IPS-18a (cell line): ENCODE measurements around the gene OAF.
"Not testable (repeated sequence)": the region's sequence is repeated elsewhere in the genome, so short reads cannot be mapped to it uniquely, and the experiment has no call there.

ENCODE experiments used
- H3K27ac ChIP-seq: one replicate; pipeline ENCODE4 v1.5.1; 2013; ENCODE audit warnings: low read length
- H3K27me3 ChIP-seq: one replicate; pipeline ENCODE4 v1.6.1; 2013; ENCODE audit warnings: mild to moderate bottlenecking, low read length; ENCODE audit not compliant: control insufficient read depth, insufficient read depth
- H3K36me3 ChIP-seq: one replicate; pipeline ENCODE4 v1.6.1; 2013; ENCODE audit warnings: low read depth, low read length; ENCODE audit not compliant: control insufficient read depth
- H3K4me1 ChIP-seq: one replicate; pipeline ENCODE4 v1.6.1; 2013; ENCODE audit warnings: low read depth, low read length; ENCODE audit not compliant: control insufficient read depth
- H3K4me3 ChIP-seq: one replicate; pipeline ENCODE4 v1.5.1; 2013; ENCODE audit warnings: low read length
- H3K9ac ChIP-seq: one replicate; pipeline ENCODE4 v1.6.1; 2013; ENCODE audit warnings: mild to moderate bottlenecking, low read length, moderate library complexity
- H3K9me3 ChIP-seq: one replicate; pipeline ENCODE4 v1.6.1; 2013; ENCODE audit warnings: low read depth, low read length; ENCODE audit not compliant: control insufficient read depth

Gene OAF

GRCh38 chr11:120271672-120272071, 60.8 kb downstream of the OAF start:
- Histone ChIP-seq H3K4me3 (no peak overlapping the region), H3K27ac (no peak overlapping the region)

GRCh38 chr11:120272303-120272702, 61.5 kb downstream of the OAF start:
- H3K36me3 ChIP-seq, result no peaks in the 10 kb centered on the region
- no peaks in the 10 kb centered on the region for H3K27me3 ChIP-seq
- no peak overlapping the region for H3K9ac ChIP-seq
- H3K4me1 ChIP-seq, result no peaks in the 10 kb centered on the region
- no peaks in the 10 kb centered on the region for H3K9me3 ChIP-seq
- H3K4me3 ChIP-seq, result no peak overlapping the region
- no peak overlapping the region for H3K27ac ChIP-seq

More at GRCh38 chr11:120271672-120272071, 60.8 kb downstream of the OAF start:
- Histone ChIP-seq H3K36me3 (no peaks in the 10 kb centered on the region), H3K4me1 (no peaks in the 10 kb centered on the region), H3K27me3 (no peaks in the 10 kb centered on the region), H3K9ac (no peak overlapping the region), H3K9me3 (no peaks in the 10 kb centered on the region)

GRCh38 chr11:120273432-120273831, 62.6 kb downstream of the OAF start:
- H3K4me3 ChIP-seq, result no peak overlapping the region
- H3K4me1 ChIP-seq, result no peaks in the 10 kb centered on the region
- no peaks in the 10 kb centered on the region for H3K27me3 ChIP-seq
- no peak overlapping the region for H3K27ac ChIP-seq
- no peaks in the 10 kb centered on the region for H3K36me3 ChIP-seq
- no peak overlapping the region for H3K9ac ChIP-seq
- H3K9me3 ChIP-seq, result no peaks in the 10 kb centered on the region

GRCh38 chr11:120273956-120274355, 63.1 kb downstream of the OAF start:
- H3K36me3 ChIP-seq, H3K27me3 ChIP-seq, H3K4me3 ChIP-seq, H3K9me3 ChIP-seq, H3K9ac ChIP-seq, H3K4me1 ChIP-seq, H3K27ac ChIP-seq: not testable (repeated sequence)

GRCh38 chr11:120279502-120279901, 68.7 kb downstream of the OAF start:
- Histone ChIP-seq H3K27ac (no peak overlapping the region), H3K4me3 (no peak overlapping the region), H3K36me3 (no peaks in the 10 kb centered on the region), H3K9ac (no peak overlapping the region), H3K9me3 (no peaks in the 10 kb centered on the region), H3K4me1 (no peaks in the 10 kb centered on the region), H3K27me3 (no peaks in the 10 kb centered on the region)
